GM12864 (cell line): ENCODE results near the gene NCS1.

ENCODE experiments used
- DNase-seq: peaks from one replicate; pipeline ENCODE4 v3.0.0-alpha.2; 2011; ENCODE audit warnings: low read depth
- H3K4me3 ChIP-seq: 2 replicates; pipeline ENCODE4 v1.5.1; 2011; ENCODE audit warnings: mild to moderate bottlenecking, low read depth, low read length, control low read depth
- TF ChIP-seq, protein P1 (sequence below): IDR thresholded peaks from 2 replicates; pipeline ENCODE4 v1.5.1; 2011; ENCODE audit warnings: low read depth, mild to moderate bottlenecking, moderate library complexity, low read length, control low read depth, inconsistent platforms; ENCODE audit errors: missing control alignments

Gene NCS1

DNA sequence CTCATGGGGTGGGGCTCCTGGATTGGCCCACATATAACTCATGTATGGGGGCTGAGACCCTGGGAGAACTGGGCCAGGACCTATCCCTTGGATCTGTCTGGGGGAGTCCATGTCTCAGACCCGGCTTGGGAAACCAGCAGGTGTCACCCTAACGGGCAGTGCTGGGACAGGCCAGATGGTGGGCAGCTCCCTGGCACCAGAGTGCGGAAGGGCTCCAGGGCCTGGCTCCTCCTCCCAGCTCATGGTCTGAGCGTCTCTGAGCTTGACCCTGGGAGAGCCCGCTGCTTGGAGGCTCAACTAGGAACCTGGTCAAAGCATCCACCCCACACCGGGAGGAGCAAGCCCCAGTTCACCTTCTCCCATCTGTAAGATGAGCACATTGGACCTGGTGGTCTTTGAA lies 15.5 kb upstream of the NCS1 start:
- DNase-seq = no peak
- H3K4me3 ChIP-seq = no peak overlapping the region
- TF ChIP-seq, protein P1, sequence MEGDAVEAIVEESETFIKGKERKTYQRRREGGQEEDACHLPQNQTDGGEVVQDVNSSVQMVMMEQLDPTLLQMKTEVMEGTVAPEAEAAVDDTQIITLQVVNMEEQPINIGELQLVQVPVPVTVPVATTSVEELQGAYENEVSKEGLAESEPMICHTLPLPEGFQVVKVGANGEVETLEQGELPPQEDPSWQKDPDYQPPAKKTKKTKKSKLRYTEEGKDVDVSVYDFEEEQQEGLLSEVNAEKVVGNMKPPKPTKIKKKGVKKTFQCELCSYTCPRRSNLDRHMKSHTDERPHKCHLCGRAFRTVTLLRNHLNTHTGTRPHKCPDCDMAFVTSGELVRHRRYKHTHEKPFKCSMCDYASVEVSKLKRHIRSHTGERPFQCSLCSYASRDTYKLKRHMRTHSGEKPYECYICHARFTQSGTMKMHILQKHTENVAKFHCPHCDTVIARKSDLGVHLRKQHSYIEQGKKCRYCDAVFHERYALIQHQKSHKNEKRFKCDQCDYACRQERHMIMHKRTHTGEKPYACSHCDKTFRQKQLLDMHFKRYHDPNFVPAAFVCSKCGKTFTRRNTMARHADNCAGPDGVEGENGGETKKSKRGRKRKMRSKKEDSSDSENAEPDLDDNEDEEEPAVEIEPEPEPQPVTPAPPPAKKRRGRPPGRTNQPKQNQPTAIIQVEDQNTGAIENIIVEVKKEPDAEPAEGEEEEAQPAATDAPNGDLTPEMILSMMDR = no peak

DNA sequence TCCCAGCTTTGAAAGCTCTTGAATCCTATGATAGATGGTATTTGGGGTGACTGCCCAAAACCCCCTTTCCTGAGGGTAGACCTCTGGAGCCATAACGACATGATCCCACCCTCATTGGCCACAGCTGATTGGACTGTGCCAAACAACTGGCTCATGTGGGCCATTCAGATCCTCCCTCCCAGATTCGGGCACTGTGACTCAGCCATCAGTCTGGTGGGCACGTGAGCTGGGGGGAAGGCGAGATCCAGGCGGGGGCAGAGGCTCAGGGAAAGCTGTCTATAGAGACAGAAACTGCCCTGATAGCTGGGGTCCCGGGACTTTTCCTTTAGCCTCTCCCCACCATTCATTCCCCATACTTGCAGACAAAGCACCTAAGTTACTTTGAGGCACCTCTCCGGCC lies 15.1 kb upstream of the NCS1 start:
- DNase-seq = no peak
- TF ChIP-seq, protein P1 = no peak
- H3K4me3 ChIP-seq = no peak overlapping the region

DNA sequence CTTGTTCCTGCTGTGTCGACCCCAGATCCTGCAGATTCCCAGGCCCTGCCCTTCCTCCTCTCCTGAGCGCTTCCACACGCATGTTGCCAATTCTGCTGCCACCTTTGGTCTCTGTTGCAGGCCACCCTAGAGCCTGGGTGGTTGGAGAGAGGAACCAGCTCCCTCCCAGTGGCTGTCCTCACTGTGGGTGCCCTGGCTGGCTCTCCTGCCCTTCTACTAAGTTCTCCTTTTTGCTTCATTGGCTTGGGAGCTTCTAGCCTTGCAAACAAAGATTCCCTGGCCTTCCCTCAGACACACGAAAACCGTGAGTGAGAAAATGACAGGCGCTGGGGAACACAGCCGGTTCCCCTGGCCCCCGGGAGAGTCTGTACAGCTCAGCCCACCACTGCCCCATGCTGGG lies 14.2 kb upstream of the NCS1 start:
- TF ChIP-seq, protein P1 = no peak
- no peak overlapping the region for H3K4me3 ChIP-seq
- no peak for DNase-seq

DNA sequence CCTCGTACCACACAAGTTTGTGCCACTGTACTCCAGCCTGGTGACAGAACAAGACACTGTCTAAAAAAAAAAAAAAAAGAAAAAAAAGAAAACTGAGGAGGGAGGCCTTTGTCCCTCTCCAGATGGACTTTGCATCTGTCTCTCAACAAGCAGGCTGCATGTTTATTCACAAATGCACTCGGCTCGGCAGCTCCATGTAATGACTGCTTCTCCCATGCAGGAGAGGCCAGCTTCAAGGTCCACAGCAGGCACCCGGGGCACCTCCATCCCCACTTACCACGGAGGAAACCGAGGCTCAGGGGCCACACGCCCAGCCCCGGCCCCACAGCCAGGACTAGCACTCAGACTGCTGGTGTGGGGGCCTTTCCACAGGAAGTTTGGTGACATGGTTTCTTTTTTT lies 13.1 kb upstream of the NCS1 start:
- TF ChIP-seq, protein P1 = no peak
- H3K4me3 ChIP-seq = no peak overlapping the region
- no peak for DNase-seq

DNA sequence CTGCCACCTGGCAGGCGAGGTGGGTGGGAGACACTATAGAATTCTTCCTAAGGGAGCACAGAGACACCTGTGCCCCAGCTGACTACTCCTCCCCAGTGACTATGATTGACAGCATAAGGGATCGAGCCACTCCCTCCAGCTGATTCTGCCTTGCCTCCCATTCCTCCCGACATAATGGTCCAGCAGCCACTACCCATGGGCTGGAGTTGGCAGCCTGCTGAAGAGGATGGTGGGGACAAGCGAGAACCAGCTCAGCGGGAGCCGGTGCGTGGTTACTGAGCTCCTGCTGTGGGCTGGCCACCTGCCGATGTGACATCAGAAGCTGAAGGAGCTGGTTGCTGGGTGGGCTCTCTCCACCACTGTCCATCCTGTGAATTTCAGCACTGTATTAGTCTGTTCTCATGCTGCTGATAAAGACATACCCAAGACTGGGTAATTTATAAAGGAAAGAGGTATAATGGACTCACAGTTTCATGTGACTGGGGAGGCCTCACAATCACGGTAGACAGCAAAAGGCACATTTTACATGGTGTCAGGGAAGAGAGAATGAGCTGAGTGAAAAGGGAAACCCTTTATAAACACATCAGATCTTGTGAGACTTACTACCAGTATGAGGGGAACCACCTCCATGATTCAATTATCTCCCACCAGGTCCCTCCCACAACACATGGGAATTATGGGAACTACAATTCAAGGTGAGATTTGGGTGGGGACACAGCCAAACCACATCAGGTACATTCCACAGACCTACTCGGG lies 12.1 kb upstream of the NCS1 start:
- TF ChIP-seq, protein P1 = no peak
- DNase-seq = no peak
- no peak overlapping the region for H3K4me3 ChIP-seq

DNA sequence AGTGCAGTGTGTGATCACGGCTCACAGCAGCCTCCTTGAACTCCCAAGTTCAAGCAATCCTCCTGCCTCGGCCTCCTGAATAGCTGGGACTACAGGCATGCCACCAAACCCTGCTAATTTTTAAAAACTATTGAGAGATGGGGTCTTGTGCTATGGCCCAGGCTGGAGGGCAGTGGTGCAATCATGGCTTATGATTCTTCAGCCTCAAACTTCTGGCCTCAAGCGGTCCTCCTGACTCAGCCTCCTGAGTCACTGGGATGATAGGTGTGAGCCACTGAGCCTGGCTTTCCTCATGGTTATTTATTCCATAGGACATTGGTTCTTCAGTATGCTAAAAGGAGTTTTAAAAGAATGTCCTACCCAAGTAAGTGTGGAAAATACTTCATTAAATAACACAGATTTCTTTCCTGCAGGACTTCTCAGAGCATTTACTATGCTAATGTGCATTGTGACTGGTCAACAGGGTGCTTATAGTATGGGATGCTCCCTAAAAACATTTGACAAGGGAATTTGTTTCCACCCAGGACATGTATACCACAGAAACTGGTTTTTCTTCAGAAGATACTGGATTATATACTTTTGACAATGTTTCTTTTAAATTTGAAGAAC lies 11.2 kb upstream of the NCS1 start:
- H3K4me3 ChIP-seq = no peak overlapping the region
- no peak for DNase-seq
- TF ChIP-seq, protein P1 = no peak

DNA sequence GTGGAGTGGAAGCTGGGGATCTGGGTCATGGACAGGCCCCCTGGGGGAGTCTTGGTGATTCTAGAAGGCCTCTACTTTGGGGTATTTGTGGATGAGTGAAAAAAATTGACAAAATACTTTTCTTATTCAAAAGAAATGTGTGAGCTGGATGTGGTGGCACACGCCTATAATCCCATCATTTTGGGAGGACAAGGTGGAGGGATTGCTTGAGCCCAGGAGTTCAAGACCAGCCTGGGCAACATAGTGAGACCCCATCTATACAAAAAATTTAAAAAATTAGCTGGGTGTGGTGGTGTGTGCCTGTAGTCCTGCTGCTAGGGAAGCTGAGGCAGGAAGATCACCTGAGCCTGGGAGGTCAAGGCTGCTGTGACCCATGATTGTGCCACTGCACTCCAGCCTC lies 6.6 kb upstream of the NCS1 start:
- TF ChIP-seq, protein P1 = no peak
- DNase-seq = no peak
- H3K4me3 ChIP-seq = no peak overlapping the region
